ENCODE results near the gene UBTD2. TPM values are rescaled to one million over a fixed set of nuclear protein-coding genes. Genes with fewer than 3 reads are reported as not detected.

UBTD2 gene
- total RNA-seq, 1 donor from 2014 or later = 6.1 TPM

- Mint-ChIP-seq H3K27ac (no peak overlapping the region), H3K4me3 (no peak overlapping the region), H3K9me3 (no peaks in the 10 kb centered on the region), H3K4me1 (ENCODE audit: low read depth) (peaks cover 6% of the 10 kb centered on the region), H3K36me3 (ENCODE audit: low read depth) (peaks cover 3% of the 10 kb centered on the region), H3K27me3 (ENCODE audit: insufficient read depth) (no peaks in the 10 kb centered on the region)
- intact Hi-C loops (cut with micrococcal nuclease) = no loop called here
- DNase-seq (ENCODE audit: low spot score) = no peak
Measured at GRCh38 chr5:172264815-172265395, 18.7 kb downstream of the UBTD2 start.

- DNase-seq (ENCODE audit: low spot score) = no peak
- H3K36me3 Mint-ChIP-seq (ENCODE audit: low read depth) = peaks cover 16% of the 10 kb centered on the region
- no peak overlapping the region for H3K4me3 Mint-ChIP-seq
- H3K27ac Mint-ChIP-seq = no peak overlapping the region
- intact Hi-C loops (cut with micrococcal nuclease) = no loop called here
- H3K9me3 Mint-ChIP-seq = peaks cover 36% of the 10 kb centered on the region
- H3K27me3 Mint-ChIP-seq (ENCODE audit: insufficient read depth) = no peaks in the 10 kb centered on the region
- H3K4me1 Mint-ChIP-seq (ENCODE audit: low read depth) = no peaks in the 10 kb centered on the region
Measured at GRCh38 chr5:172255444-172255843, 28.1 kb downstream of the UBTD2 start.

GRCh38 chr5:172252501-172252900 is 31.1 kb downstream of the UBTD2 start:
- intact Hi-C loops (cut with micrococcal nuclease) = no loop called here
- H3K4me3 Mint-ChIP-seq = no peak overlapping the region
- no peaks in the 10 kb centered on the region for H3K27me3 Mint-ChIP-seq (ENCODE audit: insufficient read depth)

GRCh38 chr5:172251419-172251818 is 32.1 kb downstream of the UBTD2 start:
- H3K4me3 Mint-ChIP-seq = no peak overlapping the region
- H3K27me3 Mint-ChIP-seq (ENCODE audit: insufficient read depth) = peaks cover 1% of the 10 kb centered on the region
- intact Hi-C loops (cut with micrococcal nuclease) = no loop called here
- no peak overlapping the region for H3K27ac Mint-ChIP-seq
- DNase-seq (ENCODE audit: low spot score) = no peak
- no peaks in the 10 kb centered on the region for H3K4me1 Mint-ChIP-seq (ENCODE audit: low read depth)
- peaks cover 9% of the 10 kb centered on the region for H3K36me3 Mint-ChIP-seq (ENCODE audit: low read depth)
- peaks cover 25% of the 10 kb centered on the region for H3K9me3 Mint-ChIP-seq

More at GRCh38 chr5:172252501-172252900, 31.1 kb downstream of the UBTD2 start:
- peaks cover 31% of the 10 kb centered on the region for H3K9me3 Mint-ChIP-seq
- H3K4me1 Mint-ChIP-seq (ENCODE audit: low read depth) = no peaks in the 10 kb centered on the region
- no peak for DNase-seq (ENCODE audit: low spot score)
- peaks cover 12% of the 10 kb centered on the region for H3K36me3 Mint-ChIP-seq (ENCODE audit: low read depth)
- no peak overlapping the region for H3K27ac Mint-ChIP-seq

GRCh38 chr5:172248637-172249036 is 34.9 kb downstream of the UBTD2 start:
- Mint-ChIP-seq H3K27me3 (ENCODE audit: insufficient read depth) (peaks cover 1% of the 10 kb centered on the region), H3K27ac (no peak overlapping the region), H3K9me3 (peaks cover 20% of the 10 kb centered on the region), H3K4me3 (no peak overlapping the region), H3K4me1 (ENCODE audit: low read depth) (no peaks in the 10 kb centered on the region), H3K36me3 (ENCODE audit: low read depth) (peaks cover 6% of the 10 kb centered on the region)
- intact Hi-C loops (cut with micrococcal nuclease) = no loop called here
- DNase-seq (ENCODE audit: low spot score) = no peak

- intact Hi-C loops (cut with micrococcal nuclease) = no loop called here
- peaks cover 2% of the 10 kb centered on the region for H3K36me3 Mint-ChIP-seq (ENCODE audit: low read depth)
- H3K27me3 Mint-ChIP-seq (ENCODE audit: insufficient read depth) = peaks cover 1% of the 10 kb centered on the region
- H3K9me3 Mint-ChIP-seq = peaks cover 6% of the 10 kb centered on the region
- H3K27ac Mint-ChIP-seq = no peak overlapping the region
- H3K4me3 Mint-ChIP-seq = no peak overlapping the region
- DNase-seq (ENCODE audit: low spot score) = no peak
- peaks cover 5% of the 10 kb centered on the region for H3K4me1 Mint-ChIP-seq (ENCODE audit: low read depth)
Measured at GRCh38 chr5:172245703-172246125, 37.9 kb downstream of the UBTD2 start.

- Mint-ChIP-seq H3K27ac (no peak overlapping the region), H3K27me3 (ENCODE audit: insufficient read depth) (peaks cover 1% of the 10 kb centered on the region), H3K4me1 (ENCODE audit: low read depth) (peaks cover 5% of the 10 kb centered on the region), H3K4me3 (no peak overlapping the region), H3K36me3 (ENCODE audit: low read depth) (peaks cover 2% of the 10 kb centered on the region), H3K9me3 (peaks cover 6% of the 10 kb centered on the region)
- intact Hi-C loops (cut with micrococcal nuclease) = no loop called here
- no peak for DNase-seq (ENCODE audit: low spot score)
Measured at GRCh38 chr5:172245046-172245445, 38.5 kb downstream of the UBTD2 start.

GRCh38 chr5:172243302-172243701 is 40.3 kb downstream of the UBTD2 start:
- H3K9me3 Mint-ChIP-seq = peaks cover 4% of the 10 kb centered on the region
- H3K27me3 Mint-ChIP-seq (ENCODE audit: insufficient read depth) = peaks cover 1% of the 10 kb centered on the region
- peaks cover 14% of the 10 kb centered on the region for H3K4me1 Mint-ChIP-seq (ENCODE audit: low read depth)
- peaks cover 4% of the 10 kb centered on the region for H3K36me3 Mint-ChIP-seq (ENCODE audit: low read depth)
- no peak for DNase-seq (ENCODE audit: low spot score)
- H3K27ac Mint-ChIP-seq = peak overlapping the region; percentile 15
- no peak overlapping the region for H3K4me3 Mint-ChIP-seq
- intact Hi-C loops (cut with micrococcal nuclease) = no loop called here

GRCh38 chr5:172238334-172238733 is 45.2 kb downstream of the UBTD2 start:
- H3K27ac Mint-ChIP-seq = peak overlapping the region; percentile 67

GRCh38 chr5:172235827-172236736 is 47.5 kb downstream of the UBTD2 start:
- Mint-ChIP-seq H3K4me1 (ENCODE audit: low read depth) (peaks cover 44% of the 10 kb centered on the region), H3K4me3 (no peak overlapping the region), H3K9me3 (no peaks in the 10 kb centered on the region), H3K27ac (no peak overlapping the region), H3K36me3 (ENCODE audit: low read depth) (peaks cover 7% of the 10 kb centered on the region), H3K27me3 (ENCODE audit: insufficient read depth) (peaks cover 2% of the 10 kb centered on the region)
- intact Hi-C loops (cut with micrococcal nuclease) = loop anchor here (5.0 kb wide), 2 partner anchors 46 to 124 kb away; partner anchors contain the start of gene UBTD2
- no peak for DNase-seq (ENCODE audit: low spot score)

More at GRCh38 chr5:172238334-172238733, 45.2 kb downstream of the UBTD2 start:
- intact Hi-C loops (cut with micrococcal nuclease) = loop anchor here (1.0 to 5.0 kb wide), 3 partner anchors 14 to 126 kb away; partner anchors contain the start of gene UBTD2
- DNase-seq (ENCODE audit: low spot score) = no peak
- peaks cover 10% of the 10 kb centered on the region for H3K36me3 Mint-ChIP-seq (ENCODE audit: low read depth)
- H3K4me1 Mint-ChIP-seq (ENCODE audit: low read depth) = peaks cover 48% of the 10 kb centered on the region
- peaks cover 2% of the 10 kb centered on the region for H3K27me3 Mint-ChIP-seq (ENCODE audit: insufficient read depth)
- H3K9me3 Mint-ChIP-seq = peaks cover 4% of the 10 kb centered on the region
- H3K4me3 Mint-ChIP-seq = no peak overlapping the region

- Mint-ChIP-seq H3K36me3 (ENCODE audit: low read depth) (peaks cover 11% of the 10 kb centered on the region), H3K9me3 (no peaks in the 10 kb centered on the region), H3K4me1 (ENCODE audit: low read depth) (peaks cover 45% of the 10 kb centered on the region), H3K27ac (no peak overlapping the region), H3K27me3 (ENCODE audit: insufficient read depth) (peaks cover 2% of the 10 kb centered on the region), H3K4me3 (no peak overlapping the region)
- intact Hi-C loops (cut with micrococcal nuclease) = loop anchor here (5.0 kb wide), 2 partner anchors 47 to 123 kb away; partner anchors contain the start of gene UBTD2
- DNase-seq (ENCODE audit: low spot score) = no peak
Measured at GRCh38 chr5:172235132-172235780, 48.3 kb downstream of the UBTD2 start.

GRCh38 chr5:172234031-172234430 is 49.5 kb downstream of the UBTD2 start:
- Mint-ChIP-seq H3K4me1 (ENCODE audit: low read depth) (peaks cover 51% of the 10 kb centered on the region), H3K27me3 (ENCODE audit: insufficient read depth) (peaks cover 5% of the 10 kb centered on the region), H3K4me3 (no peak overlapping the region)

More at GRCh38 chr5:172234031-172234430, 49.5 kb downstream of the UBTD2 start:
- DNase-seq (ENCODE audit: low spot score) = no peak
- no peaks in the 10 kb centered on the region for H3K9me3 Mint-ChIP-seq
- intact Hi-C loops (cut with micrococcal nuclease) = no loop called here
- H3K36me3 Mint-ChIP-seq (ENCODE audit: low read depth) = peaks cover 13% of the 10 kb centered on the region
- no peak overlapping the region for H3K27ac Mint-ChIP-seq

Data from activated T-helper 1 cell treated with anti-CD3 and anti-CD28 coated beads, Interleukin-12 subunit alpha, Interleukin-12 subunit beta, Interleukin-2, Interleukin-4 antibody, amounts not matched to agents 30 ng/mL and 10 ng/mL and 1 ng/mL, durations not matched to agents 14 hours and 24 hours and 36 hours (primary cell).